ENCODE data around the gene MFSD11.
"Not testable (repeated sequence)": the region's sequence is repeated elsewhere in the genome, so short reads cannot be mapped to it uniquely, and the experiment has no call there.

MFSD11 gene

DNA sequence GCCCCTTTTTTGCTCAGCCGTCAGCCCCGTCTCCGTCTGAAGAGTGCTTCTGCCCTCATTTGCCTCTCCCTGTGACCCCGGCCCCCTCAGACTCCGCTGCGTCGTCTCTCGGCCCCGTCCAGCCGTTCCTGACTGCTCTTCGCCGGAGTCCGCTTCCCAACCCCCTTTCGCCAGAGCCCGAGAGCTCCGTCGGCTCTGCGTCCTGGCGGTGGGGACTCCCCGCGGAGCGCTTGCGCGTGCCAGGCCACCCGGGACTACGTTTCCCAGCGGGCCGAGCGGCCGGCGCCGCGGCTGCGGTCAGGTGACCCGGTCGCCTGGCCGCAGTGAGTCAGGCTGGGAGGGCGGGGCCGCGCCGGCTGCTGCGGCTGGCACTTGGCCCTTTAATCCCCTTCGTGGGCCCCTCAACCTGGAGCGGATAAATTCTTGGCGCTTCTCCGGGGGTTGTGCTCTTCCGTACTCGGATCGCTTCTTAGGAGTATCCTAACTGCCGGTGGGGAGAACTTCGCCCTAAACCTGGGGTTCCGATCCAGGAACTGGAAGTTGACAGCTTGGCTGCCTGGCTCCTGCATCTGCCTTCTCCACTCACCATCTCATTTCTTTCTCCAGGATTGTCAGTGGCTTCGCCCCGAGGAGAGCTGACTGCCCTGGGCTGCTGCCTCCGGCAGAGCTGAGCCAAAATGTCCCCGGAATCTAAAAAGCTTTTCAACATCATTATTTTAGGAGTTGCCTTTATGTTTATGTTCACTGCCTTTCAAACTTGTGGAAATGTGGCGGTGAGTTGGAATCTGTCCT, at the start of gene MFSD11:
Gene MFSD11, plus strand, starts transcription at position 444 of the 792 bp plus-strand sequence. Its CDS starts 234 bp downstream, at position 678.
- DNase-seq (ENCODE audit: low read depth) = peak; percentile 90
- H3K4me3 ChIP-seq (ENCODE audit: low read depth, low read length) = peak within 1 kb of the TSS; percentile 95

- no peak overlapping the region for H3K4me3 ChIP-seq (ENCODE audit: low read depth, low read length)
- no peak for DNase-seq (ENCODE audit: low read depth)
These were observed 49.7 kb upstream of the MFSD11 start for GRCh38 chr17:76688165-76688622.

DNA sequence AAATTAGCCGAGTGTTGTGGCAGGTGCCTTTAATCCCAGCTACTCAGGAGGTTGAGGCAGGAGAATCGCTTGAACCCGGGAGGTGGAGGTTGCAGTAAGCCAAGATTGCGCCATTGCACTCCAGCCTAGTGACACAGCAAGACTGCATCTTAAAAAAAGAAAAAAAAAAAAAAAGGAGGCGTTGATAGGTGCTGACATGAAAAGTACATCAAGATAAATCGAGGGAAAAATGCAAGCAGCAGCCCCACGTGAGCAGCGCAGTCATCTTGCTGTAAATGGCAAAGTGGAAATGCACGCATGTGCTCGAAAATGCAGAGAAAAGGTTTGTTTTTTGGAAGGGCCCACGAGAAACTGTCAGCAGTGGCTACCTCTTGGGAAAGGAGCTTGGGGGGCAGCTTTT, 48.1 kb upstream of the MFSD11 start:
- no peak for DNase-seq (ENCODE audit: low read depth)
- no peak overlapping the region for H3K4me3 ChIP-seq (ENCODE audit: low read depth, low read length)

DNA sequence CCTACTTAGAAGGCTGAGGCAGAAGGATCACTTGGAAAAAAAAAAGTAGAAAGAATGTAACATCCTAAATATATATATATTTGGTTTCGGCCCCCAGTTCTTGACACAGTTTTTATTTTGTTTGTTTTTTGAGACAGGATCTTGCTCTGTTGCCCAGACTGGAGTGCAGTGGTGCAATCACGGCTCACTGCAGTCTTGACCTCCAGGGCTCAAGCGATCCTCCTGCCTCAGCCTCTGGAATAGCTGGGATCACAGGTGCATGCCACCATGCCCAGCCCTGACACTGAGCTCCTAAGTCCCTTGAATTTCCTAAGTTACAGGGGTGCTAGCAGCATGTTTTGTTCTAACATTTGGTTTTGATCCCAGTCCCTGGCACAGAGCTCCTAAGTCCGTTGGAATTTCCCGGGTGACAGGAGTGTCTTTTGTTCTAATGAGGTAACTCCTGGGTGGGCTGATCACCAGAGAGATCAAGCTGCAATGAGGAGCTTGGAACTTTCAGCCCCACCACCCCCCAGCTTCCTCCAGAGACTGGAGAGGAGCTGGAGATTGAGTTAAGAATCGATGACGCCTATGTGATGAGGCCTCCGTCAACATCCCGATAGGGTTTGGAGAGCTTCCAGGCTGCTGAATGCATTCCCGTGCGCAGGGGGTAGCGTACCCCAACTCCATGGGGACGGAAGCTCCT, 47.2 kb upstream of the MFSD11 start:
- no peak overlapping the region for H3K4me3 ChIP-seq (ENCODE audit: low read depth, low read length)
- no peak for DNase-seq (ENCODE audit: low read depth)

DNA sequence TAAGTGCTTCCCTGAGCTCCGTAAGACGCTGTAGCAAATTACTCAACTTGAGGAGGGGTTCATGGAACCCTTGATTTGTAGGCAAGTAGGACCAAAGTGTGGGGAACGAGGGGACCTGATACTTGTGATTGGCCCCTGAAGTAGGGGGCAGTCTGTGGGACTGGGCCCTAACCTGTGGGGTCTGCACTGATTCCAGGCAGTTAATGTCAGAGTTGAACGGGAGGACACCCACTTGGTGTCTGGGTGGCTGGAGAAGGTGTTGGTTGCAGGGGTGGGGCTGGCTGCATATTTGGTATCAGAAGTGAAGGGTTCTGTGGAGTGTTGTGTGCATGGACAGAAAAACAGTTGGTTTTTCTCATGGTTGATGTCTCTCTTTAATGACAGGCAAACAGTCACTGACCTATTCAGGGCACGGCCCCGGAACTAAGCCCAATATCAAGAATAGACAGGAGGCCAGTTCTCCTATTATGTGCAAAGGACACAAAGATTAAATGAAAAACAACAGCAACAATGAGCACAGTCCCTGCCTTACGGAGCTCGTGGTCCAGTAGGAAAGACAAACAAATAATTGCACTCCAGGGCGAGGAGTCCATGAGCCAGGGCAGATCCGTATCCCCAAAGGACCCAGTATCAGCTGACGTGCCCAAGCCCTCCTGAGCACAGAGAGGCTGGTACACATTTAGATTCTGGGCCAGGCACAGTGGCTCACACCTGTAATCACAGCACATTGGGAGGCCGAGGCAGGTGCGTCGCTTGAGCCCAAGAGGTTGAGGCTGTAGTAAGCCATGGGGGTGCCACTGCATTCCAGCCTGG, 46.3 kb upstream of the MFSD11 start:
- DNase-seq (ENCODE audit: low read depth) = no peak
- no peak overlapping the region for H3K4me3 ChIP-seq (ENCODE audit: low read depth, low read length)

- DNase-seq (ENCODE audit: low read depth) = no peak
These were observed 42.7 kb upstream of the MFSD11 start for GRCh38 chr17:76695059-76695831.

DNA sequence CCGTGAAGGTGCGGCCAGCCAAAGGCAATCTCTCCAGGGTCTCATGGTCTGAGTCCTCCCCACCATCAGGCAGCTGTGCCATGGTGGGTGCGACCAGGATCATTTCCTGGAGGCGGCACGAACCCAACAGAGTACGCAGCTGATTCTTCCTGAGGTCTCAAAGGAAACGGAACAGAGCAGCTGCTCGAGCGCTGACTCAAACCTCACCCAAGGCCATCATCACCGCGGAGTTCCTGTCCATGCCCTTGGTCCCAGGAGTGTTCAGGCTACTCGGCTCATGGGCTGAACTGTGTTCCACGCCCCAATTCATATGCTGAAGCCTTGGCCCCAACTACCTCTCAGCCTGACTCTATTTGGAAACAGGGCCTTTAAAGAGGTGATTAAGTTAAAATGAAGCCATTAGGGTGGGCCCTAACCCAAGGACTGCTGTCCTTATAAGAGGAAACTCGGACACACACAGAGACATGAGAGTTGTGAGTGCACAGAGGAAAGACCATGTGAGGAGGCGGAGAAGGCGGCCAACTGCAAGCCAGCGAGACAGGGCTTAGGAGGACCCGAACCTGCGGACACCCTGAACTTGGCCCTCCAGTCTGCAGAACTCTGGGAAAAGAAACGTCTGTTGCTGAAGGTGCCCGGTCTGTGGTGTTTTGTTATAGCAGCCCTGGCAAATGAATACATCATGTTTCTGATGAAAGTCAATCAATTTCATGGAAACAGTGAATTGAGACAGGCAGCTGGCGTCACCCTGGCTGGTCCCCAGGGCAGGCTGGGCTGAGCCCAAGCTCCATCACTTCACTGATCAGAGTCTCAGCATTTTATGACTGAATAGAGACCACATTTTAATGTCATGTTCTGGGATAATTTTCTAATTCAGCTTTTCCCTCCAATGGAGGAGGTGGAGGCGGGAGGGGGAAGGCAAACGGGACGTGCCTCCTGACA, 40.9 kb upstream of the MFSD11 start:
- DNase-seq (ENCODE audit: low read depth) = peak; percentile 49
- H3K4me3 ChIP-seq (ENCODE audit: low read depth, low read length) = no peak overlapping the region

More at GRCh38 chr17:76695059-76695831, 42.7 kb upstream of the MFSD11 start:
- no peak overlapping the region for H3K4me3 ChIP-seq (ENCODE audit: low read depth, low read length)

- H3K4me3 ChIP-seq (ENCODE audit: low read depth, low read length) = no peak overlapping the region
These were observed 40.0 kb upstream of the MFSD11 start for GRCh38 chr17:76697702-76698465.

DNA sequence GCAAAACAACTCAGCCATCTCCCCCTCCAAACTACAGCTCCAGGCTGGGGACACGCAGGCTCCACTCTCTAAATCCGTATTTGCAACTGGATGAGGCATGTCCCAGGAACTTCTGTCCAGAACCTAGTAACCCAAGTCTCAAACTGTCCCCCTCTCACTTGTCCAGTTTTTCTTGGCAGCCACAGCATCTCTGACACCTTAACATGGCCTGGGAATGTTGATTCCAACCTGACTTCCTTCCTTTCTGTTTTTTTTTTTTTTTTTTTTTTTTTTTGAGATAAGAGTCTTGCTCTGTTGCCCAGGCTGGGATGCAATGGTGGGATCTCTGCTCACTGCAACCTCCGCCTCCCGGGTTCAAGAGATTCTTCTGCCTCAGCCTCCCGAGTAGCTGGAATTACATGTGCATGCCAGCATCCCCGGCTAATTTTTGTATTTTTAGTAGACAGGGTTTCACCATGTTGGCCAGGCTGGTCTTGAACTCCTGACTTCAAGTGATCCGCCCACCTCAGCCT, 39.4 kb upstream of the MFSD11 start:
- DNase-seq (ENCODE audit: low read depth); H3K4me3 ChIP-seq (ENCODE audit: low read depth, low read length): not testable (repeated sequence)

More at GRCh38 chr17:76697702-76698465, 40.0 kb upstream of the MFSD11 start:
- no peak for DNase-seq (ENCODE audit: low read depth)

GRCh38 chr17:76700270-76700616, 37.7 kb upstream of the MFSD11 start:
- no peak overlapping the region for H3K4me3 ChIP-seq (ENCODE audit: low read depth, low read length)

GRCh38 chr17:76700617-76701470, 37.1 kb upstream of the MFSD11 start:
- peak; percentile 66 for DNase-seq (ENCODE audit: low read depth)
- peak overlapping the region; percentile 20 for H3K4me3 ChIP-seq (ENCODE audit: low read depth, low read length)

More at GRCh38 chr17:76700270-76700616, 37.7 kb upstream of the MFSD11 start:
- no peak for DNase-seq (ENCODE audit: low read depth)

DNA sequence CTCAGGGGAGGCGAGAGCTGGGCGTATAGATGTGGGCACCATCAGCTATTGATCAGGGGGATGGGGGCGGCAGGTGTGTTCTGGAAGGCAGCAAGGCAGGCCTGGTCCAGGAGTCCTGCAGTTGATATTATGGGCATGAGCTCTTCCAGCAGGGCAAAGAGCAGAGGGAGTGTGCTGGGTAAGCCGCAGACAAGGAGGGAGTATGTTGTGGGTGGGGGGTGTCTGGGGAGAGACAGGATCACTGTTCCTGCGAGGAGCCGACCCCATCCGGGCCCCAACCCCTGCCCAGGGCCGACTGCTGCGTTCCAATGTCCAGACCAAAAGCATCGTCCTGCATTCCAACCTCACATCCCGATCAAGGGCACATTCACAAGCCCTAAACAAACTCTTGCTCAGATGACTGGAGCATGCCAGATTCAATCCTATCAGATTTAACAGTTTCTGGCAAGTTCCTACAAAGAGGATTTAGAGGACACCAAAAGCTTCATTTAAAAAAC, 36.4 kb upstream of the MFSD11 start:
- DNase-seq (ENCODE audit: low read depth) = no peak

GRCh38 chr17:76702076-76702475, 35.8 kb upstream of the MFSD11 start:
- DNase-seq (ENCODE audit: low read depth) = no peak

More for the DNA sequence above, 36.4 kb upstream of the MFSD11 start:
- no peak overlapping the region for H3K4me3 ChIP-seq (ENCODE audit: low read depth, low read length)

DNA sequence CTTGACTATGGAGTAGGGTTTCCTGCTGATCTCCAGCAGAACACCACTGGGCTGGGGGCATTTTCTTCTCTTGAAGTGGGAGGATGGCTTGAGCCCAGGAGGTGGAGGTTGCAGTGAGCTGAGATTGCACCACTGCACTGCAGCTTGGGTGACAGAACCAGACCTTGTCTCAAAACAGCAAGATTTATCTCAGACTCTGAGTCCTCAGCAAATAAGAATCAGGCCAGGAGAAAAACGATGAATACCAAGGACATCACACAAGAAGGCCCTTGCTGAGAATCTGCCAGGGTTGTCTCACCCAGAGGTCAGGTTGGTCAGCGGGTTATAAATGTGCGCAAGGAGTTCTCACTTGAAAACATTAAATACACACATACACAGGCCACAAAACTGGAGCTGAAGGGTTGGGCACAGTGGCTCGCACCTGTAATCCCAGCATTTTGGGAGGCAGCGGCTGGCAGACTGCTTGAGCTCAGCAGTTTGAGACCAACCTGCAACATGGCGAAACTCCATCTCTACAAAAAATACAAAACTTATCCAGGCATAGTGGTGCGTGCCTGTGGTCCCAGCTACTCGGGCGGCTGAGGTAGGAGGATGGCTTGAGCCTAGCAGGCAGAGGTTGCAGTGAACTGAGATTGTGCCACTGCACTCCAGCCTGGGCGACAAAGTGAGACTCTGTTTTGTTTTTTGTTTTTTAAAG, 34.8 kb upstream of the MFSD11 start:
- no peak overlapping the region for H3K4me3 ChIP-seq (ENCODE audit: low read depth, low read length)

More at GRCh38 chr17:76702076-76702475, 35.8 kb upstream of the MFSD11 start:
- no peak overlapping the region for H3K4me3 ChIP-seq (ENCODE audit: low read depth, low read length)

GRCh38 chr17:76704805-76705204, 33.1 kb upstream of the MFSD11 start:
- H3K4me3 ChIP-seq (ENCODE audit: low read depth, low read length) = no peak overlapping the region
- no peak for DNase-seq (ENCODE audit: low read depth)

More for the DNA sequence above, 34.8 kb upstream of the MFSD11 start:
- no peak for DNase-seq (ENCODE audit: low read depth)

All from skeletal muscle cell (primary cell).